Mucosa of stomach (tissue), 1 donor: Measurements from ENCODE around the gene SCUBE1.

Source experiments
- H3K27me3 ChIP-seq: one replicate; pipeline ENCODE4 v1.7.0; 2013; ENCODE audit warnings: mild to moderate bottlenecking, low read length; ENCODE audit not compliant: control insufficient read depth, insufficient read depth
- H3K36me3 ChIP-seq: one replicate; pipeline ENCODE4 v1.7.0; 2013; ENCODE audit warnings: low read length; ENCODE audit not compliant: control insufficient read depth, insufficient read depth
- H3K4me1 ChIP-seq: one replicate; pipeline ENCODE4 v1.7.0; 2013; ENCODE audit warnings: mild to moderate bottlenecking, low read length; ENCODE audit not compliant: control insufficient read depth, insufficient read depth
- H3K4me3 ChIP-seq: one replicate; pipeline ENCODE4 v1.7.0; 2013; ENCODE audit warnings: low read length
- H3K9ac ChIP-seq: one replicate; pipeline ENCODE4 v1.7.0; 2013; ENCODE audit warnings: mild to moderate bottlenecking, low read length, moderate library complexity
- H3K9me3 ChIP-seq: one replicate; pipeline ENCODE4 v1.7.0; 2013; ENCODE audit warnings: mild to moderate bottlenecking, low read length, moderate library complexity; ENCODE audit not compliant: control insufficient read depth
- donor health status: Pancreatic carcinoma.

SCUBE1 gene

DNA sequence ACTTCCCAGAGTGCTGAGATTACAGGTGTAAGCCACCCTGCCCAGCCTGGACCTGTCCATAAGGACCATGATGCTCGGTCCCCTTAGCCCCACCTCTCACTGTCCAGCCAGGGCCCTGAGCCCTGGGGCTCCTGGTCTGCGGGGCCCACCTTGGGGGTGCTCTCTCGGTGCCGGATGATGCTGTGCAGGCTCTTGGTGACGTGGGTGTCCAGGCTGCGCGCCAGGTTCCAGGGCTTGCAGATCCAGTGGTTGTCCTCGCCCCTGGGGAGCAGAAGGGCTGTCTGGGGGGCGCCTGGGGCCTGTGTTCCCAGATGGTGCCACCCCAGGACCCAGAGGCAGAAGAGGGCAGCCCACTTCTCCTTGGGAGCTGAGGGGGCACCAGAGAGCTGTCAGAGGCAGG, 169.6 kb downstream of the SCUBE1 start:
- peaks cover 48% of the 10 kb centered on the region for H3K4me1 ChIP-seq
- no peak overlapping the region for H3K9ac ChIP-seq
- no peaks in the 10 kb centered on the region for H3K9me3 ChIP-seq
- peaks cover 14% of the 10 kb centered on the region for H3K36me3 ChIP-seq
- H3K27me3 ChIP-seq, result no peaks in the 10 kb centered on the region
- no peak overlapping the region for H3K4me3 ChIP-seq

GRCh38 chr22:43172191-43172590, 171.0 kb downstream of the SCUBE1 start:
- Histone ChIP-seq H3K4me1 (peaks cover 53% of the 10 kb centered on the region), H3K9me3 (no peaks in the 10 kb centered on the region), H3K36me3 (peaks cover 22% of the 10 kb centered on the region), H3K9ac (no peak overlapping the region), H3K27me3 (no peaks in the 10 kb centered on the region), H3K4me3 (no peak overlapping the region)

- H3K27me3 ChIP-seq, result no peaks in the 10 kb centered on the region
- H3K9me3 ChIP-seq, result no peaks in the 10 kb centered on the region
- H3K4me3 ChIP-seq, result peak overlapping the region; percentile 42
- peaks cover 22% of the 10 kb centered on the region for H3K36me3 ChIP-seq
- peaks cover 53% of the 10 kb centered on the region for H3K4me1 ChIP-seq
- H3K9ac ChIP-seq, result peak overlapping the region; percentile 58
Observed at GRCh38 chr22:43171607-43172006, 171.6 kb downstream of the SCUBE1 start.

DNA sequence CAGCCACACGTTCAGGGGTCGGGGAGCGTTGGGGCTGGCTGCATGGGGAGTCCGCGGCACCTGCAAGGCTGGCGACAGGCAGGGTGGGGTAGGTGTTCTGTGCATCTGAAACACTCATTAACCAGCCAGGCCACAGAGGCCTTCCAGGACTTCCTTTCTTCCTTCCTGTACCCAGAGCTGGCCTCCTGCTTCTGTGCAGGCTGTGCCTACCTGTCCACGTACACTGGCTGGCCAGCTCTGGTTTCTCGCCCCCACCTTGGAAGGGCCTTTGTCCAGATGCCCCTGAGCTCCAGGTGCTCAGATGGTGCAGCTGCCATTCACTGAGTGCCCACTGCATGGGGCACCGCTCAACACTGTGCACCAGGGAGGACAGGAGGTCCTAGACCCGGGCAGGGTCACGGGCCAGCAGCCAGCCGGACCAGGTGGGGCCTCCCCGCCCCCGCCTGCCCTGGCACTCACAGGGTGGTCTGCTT, 172.1 kb downstream of the SCUBE1 start:
- H3K9me3 ChIP-seq, result no peaks in the 10 kb centered on the region
- H3K9ac ChIP-seq, result peak overlapping the region; percentile 58
- H3K4me1 ChIP-seq, result peaks cover 53% of the 10 kb centered on the region
- H3K27me3 ChIP-seq, result no peaks in the 10 kb centered on the region
- H3K4me3 ChIP-seq, result peak overlapping the region; percentile 42
- H3K36me3 ChIP-seq, result peaks cover 22% of the 10 kb centered on the region

DNA sequence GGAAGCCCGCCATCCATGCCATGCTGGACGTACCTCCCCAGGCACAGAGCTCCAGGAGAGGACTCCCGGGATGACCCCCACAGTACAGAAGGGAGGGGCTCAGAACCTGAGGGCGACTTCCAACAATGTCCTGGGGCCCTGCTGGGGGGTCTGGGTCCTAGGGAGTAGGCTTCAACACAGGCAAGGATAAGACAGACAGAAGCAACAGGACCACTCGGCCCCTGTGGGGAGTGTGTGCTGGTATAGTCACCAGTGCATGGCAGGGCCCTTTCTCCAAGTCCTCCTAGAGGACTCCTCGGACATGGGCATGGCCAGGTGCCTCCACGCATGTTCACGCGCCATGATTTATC, 173.1 kb downstream of the SCUBE1 start:
- Histone ChIP-seq H3K9me3 (no peaks in the 10 kb centered on the region), H3K9ac (peak overlapping the region; percentile 47), H3K36me3 (peaks cover 22% of the 10 kb centered on the region), H3K27me3 (no peaks in the 10 kb centered on the region), H3K4me3 (no peak overlapping the region), H3K4me1 (peaks cover 48% of the 10 kb centered on the region)

- H3K27me3 ChIP-seq, result no peaks in the 10 kb centered on the region
- no peaks in the 10 kb centered on the region for H3K9me3 ChIP-seq
- H3K36me3 ChIP-seq, result peaks cover 22% of the 10 kb centered on the region
- H3K4me1 ChIP-seq, result peaks cover 44% of the 10 kb centered on the region
- H3K4me3 ChIP-seq, result no peak overlapping the region
- H3K9ac ChIP-seq, result peak overlapping the region; percentile 47
Observed at GRCh38 chr22:43169310-43170130, 173.7 kb downstream of the SCUBE1 start.

DNA sequence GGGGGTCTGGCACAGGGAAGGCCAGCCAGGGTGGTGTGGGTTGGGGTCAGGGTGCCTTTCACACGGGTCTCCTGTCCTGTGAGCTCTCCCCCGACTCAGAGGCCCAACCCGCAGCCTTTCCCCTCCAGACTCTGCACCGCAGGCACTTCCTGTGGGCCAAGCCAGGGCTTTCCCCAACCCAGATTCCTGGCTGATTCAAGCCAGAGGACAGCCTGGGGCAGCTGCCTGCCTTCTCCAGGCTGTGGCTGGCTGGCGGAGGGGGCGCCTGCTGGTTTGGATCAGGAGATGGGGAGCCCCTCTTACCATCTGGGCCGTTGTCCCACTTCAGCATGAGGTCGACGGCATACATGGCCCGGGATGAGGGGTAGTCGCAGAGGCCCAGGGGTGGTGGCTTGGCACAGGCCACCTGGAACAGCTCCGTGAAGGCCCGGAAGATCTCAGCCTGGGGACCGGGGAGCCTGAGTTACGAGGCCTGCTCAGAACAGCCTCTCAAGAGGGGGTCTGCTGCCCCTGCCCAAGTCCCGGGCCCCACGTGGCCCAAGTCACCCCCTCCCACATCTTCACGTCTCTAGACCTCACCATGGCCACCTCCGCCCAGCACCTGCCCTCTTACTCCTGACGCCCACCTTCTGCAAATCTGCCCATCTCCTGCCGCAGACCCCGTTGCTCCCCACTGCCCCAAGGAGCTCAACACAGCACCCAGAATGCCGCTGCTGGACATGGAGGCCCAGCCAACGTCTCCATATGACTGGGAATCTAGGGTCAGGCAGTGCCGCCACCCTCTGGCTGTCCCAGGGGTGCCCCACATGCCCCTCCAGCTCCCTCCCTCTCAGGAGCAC, 174.5 kb downstream of the SCUBE1 start:
- peaks cover 22% of the 10 kb centered on the region for H3K36me3 ChIP-seq
- H3K9ac ChIP-seq, result peak overlapping the region; percentile 34
- no peaks in the 10 kb centered on the region for H3K27me3 ChIP-seq
- H3K9me3 ChIP-seq, result no peaks in the 10 kb centered on the region
- peaks cover 50% of the 10 kb centered on the region for H3K4me1 ChIP-seq
- no peak overlapping the region for H3K4me3 ChIP-seq

DNA sequence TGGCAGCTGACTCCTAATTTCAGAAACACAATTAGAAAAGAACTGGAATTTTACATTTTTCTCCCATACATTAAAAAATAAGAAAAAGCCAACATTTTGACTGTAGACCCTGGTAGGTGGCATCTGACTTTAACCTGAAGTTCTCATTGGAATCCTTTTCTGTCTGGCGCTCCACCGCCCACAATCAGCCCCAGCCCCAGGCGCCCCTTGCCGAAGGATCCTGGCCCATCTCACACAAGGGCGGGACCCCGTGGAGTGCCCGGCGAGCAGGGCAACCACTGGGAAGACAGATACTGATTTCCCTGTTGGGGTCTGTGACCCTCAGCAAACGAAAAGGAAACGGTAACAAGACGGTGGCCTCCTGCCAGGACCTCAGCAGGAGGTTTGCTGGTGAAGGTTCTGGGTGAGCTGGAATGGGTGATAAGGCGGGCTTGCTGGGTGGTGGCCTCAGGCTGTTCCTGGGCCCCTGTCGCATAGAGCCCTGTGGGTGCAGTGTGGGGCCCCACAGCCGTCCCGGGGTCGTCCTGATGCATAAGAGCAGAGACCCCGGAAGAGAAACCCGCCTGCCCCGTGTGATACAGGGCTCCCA, 176.1 kb downstream of the SCUBE1 start:
- peaks cover 61% of the 10 kb centered on the region for H3K4me1 ChIP-seq
- H3K9me3 ChIP-seq, result no peaks in the 10 kb centered on the region
- no peaks in the 10 kb centered on the region for H3K27me3 ChIP-seq
- H3K4me3 ChIP-seq, result no peak overlapping the region
- peaks cover 26% of the 10 kb centered on the region for H3K36me3 ChIP-seq
- no peak overlapping the region for H3K9ac ChIP-seq

- Histone ChIP-seq H3K27me3 (no peaks in the 10 kb centered on the region), H3K4me1 (peaks cover 54% of the 10 kb centered on the region), H3K9ac (no peak overlapping the region), H3K36me3 (peaks cover 26% of the 10 kb centered on the region), H3K9me3 (no peaks in the 10 kb centered on the region), H3K4me3 (no peak overlapping the region)
Observed at GRCh38 chr22:43166132-43166930, 176.8 kb downstream of the SCUBE1 start.

DNA sequence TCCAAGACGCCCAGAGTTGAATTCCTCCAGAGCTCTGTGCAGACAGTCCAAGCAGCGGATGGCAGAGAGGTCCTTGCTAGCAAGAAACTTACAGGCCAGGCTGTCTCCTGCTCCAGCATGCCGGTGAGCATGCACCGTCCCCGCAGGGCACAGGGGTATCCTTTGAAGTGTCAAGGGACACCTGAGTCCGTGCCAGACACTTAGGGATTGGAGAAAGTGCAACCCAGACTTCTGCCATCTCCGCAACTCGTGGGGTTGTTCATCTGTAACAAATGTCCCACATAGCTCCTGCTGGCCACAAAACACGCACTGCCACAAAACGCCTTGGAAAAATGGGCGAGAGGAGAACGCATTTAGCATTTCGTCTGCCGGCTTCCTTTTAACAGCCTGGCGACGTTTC, 178.5 kb downstream of the SCUBE1 start:
- peaks cover 23% of the 10 kb centered on the region for H3K36me3 ChIP-seq

DNA sequence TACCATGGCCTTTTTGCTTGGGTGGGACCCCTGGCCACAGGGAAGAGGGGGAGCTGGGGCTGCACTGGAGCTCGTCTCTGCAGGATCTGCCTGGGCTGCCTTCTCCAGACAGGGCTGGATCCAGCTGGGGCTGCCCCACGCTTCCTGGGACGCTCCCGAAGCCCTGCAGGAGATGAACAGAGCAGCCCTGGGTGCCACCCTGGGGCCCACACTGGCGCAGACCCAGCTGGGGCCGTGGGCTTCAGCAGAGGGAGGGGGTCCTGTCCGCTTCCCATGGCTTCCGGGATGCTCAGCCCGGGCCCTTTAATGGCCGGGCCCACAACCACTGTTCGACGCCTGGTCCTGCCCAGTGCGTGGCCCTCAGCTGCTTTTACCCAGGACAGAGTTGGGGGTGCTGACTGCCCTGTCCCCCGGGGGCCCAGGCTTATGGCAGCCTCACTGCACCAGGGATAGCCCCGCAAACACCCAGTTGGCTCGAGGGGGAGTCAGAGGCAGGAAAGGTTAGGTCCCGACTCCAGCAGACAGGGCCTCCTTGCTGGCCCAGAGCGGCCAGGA, 179.9 kb downstream of the SCUBE1 start:
- Histone ChIP-seq H3K36me3 (peaks cover 16% of the 10 kb centered on the region), H3K4me3 (no peak overlapping the region), H3K4me1 (peaks cover 55% of the 10 kb centered on the region), H3K9me3 (no peaks in the 10 kb centered on the region), H3K27me3 (no peaks in the 10 kb centered on the region), H3K9ac (peak overlapping the region; percentile 61)

More for the DNA sequence above, 178.5 kb downstream of the SCUBE1 start:
- no peak overlapping the region for H3K9ac ChIP-seq
- peaks cover 53% of the 10 kb centered on the region for H3K4me1 ChIP-seq
- H3K27me3 ChIP-seq, result no peaks in the 10 kb centered on the region
- no peaks in the 10 kb centered on the region for H3K9me3 ChIP-seq
- no peak overlapping the region for H3K4me3 ChIP-seq
